Gastroesophageal sphincter (tissue), 4 donors: ENCODE results near the gene CNIH4. TPM values are rescaled to one million over a fixed set of nuclear protein-coding genes. Genes with fewer than 3 reads are reported as not detected.

ENCODE experiments used
- ATAC-seq: fragments of 150-250 bp; one replicate; pipeline ENCODE4 v1.9.1; 2016; ENCODE audit warnings: mild to moderate bottlenecking, moderate library complexity
- H3K27ac ChIP-seq, 4 donors: fragments of 200-600 bp; sonication (generic) in 3 of 4; 1 replicate in 3 of 4; 2 replicates in 1 of 4; pipeline ENCODE4 v1.5.1; 2016 to 2019
- H3K27me3 ChIP-seq: fragments of 200-600 bp; sonication (generic); one replicate; pipeline ENCODE4 v1.5.1; 2019
- H3K36me3 ChIP-seq, 2 donors: fragments of 200-600 bp; sonication (generic); one replicate each; pipeline ENCODE4 v1.5.1; 2019; ENCODE audit warnings: control low read depth in 1 of 2
- H3K4me1 ChIP-seq, 3 donors: fragments of 200-600 bp; sonication (generic); 1 replicate in 2 of 3; 2 replicates in 1 of 3; pipeline ENCODE4 v1.5.1; 2016 to 2019; ENCODE audit warnings: control low read depth in 2 of 3
- H3K4me3 ChIP-seq, 2 donors: fragments of 200-600 bp; sonication (generic); one replicate each; pipeline ENCODE4 v1.5.1; 2019; ENCODE audit warnings: mild to moderate bottlenecking in 1 of 2, moderate library complexity in 1 of 2
- H3K9me3 ChIP-seq, 3 donors: fragments of 200-600 bp; sonication (generic); one replicate each; pipeline ENCODE4 v1.5.1; 2017 to 2019; ENCODE audit warnings: control low read depth in 2 of 3
- CTCF ChIP-seq, 4 experiments: fragments of 200-600 bp in 2 of 4; fragments of 450-650 bp in 2 of 4; sonication (generic) in 1 of 4; IDR thresholded peaks; one replicate each; pipeline ENCODE4 v1.5.1; 2017 to 2019; ENCODE audit warnings: antibody characterized with exemption in 4 of 4, mild to moderate bottlenecking in 2 of 4, moderate library complexity in 2 of 4
- EP300 ChIP-seq: sonication (generic); formaldehyde crosslinking; IDR thresholded peaks from one replicate; pipeline ENCODE4 v1.6.1; 2017; ENCODE audit warnings: antibody characterized with exemption, mild to moderate bottlenecking
- POLR2A ChIP-seq, 2 donors: fragments of 450-650 bp; IDR thresholded peaks; one replicate each; pipeline ENCODE4 v1.6.1; 2017; ENCODE audit warnings: antibody characterized with exemption in 2 of 2, mild to moderate bottlenecking in 2 of 2, moderate library complexity in 1 of 2
- POLR2AphosphoS5 ChIP-seq: sonication (generic); formaldehyde crosslinking; IDR thresholded peaks from one replicate; pipeline ENCODE4 v1.6.1; 2017; ENCODE audit warnings: antibody characterized with exemption
- WGBS, 2 donors: methylation state at CpG; one replicate each; pipeline ENCODE4 v1.1.5; 2018; ENCODE audit warnings: low coverage in 1 of 2; 5-methylcytosine and 5-hydroxymethylcytosine counted together
- total RNA-seq, 4 donors: library from RNA; depleted of rRNA; stranded (reverse); fragments of >200 nt; gene quantifications; one replicate each; pipeline ENCODE4 v1.1.0, GENCODE V29; 2016

CNIH4 gene
- total RNA-seq, 4 donors from 2014 or later, result 35.3 to 63.4 (median 41.5) TPM

- 56 to 62% methylated on average over 2 to 3 of the region's 3 CpGs for WGBS, 2 donors
- H3K9me3 ChIP-seq, result no peaks in the 10 kb centered on the region
- H3K27ac ChIP-seq, result no peak overlapping the region
These were observed 48.4 kb downstream of the CNIH4 start for GRCh38 chr1:224404916-224405603.

DNA sequence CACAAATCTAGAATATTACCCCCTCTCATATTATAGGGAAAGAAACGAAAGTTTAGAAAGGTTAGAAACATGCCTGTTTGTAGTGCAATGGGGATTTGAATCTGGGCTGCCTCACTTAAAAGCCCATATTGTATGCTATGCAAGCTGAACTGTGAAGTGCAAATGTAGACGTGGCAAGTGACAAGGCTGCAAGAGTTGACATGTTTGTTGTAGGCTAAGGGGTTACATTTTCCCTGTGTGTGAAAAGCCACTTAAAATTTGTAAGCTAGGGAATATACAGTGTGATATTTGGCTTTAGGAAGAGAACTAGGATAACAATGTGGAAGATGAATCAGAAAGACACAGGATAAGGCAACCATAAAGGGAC is 48.9 kb downstream of the CNIH4 start:
- ATAC-seq, result no peak
- Histone ChIP-seq H3K4me3 (no peak overlapping the region), H3K36me3 (peaks cover 18 to 97% of the 10 kb centered on the region in 2 donors), H3K9me3 (no peaks in the 10 kb centered on the region), H3K27me3 (no peaks in the 10 kb centered on the region), H3K27ac (no peak overlapping the region), H3K4me1 (peaks cover 0 to 43% (median 0%) of the 10 kb centered on the region in 3 donors)
- TF ChIP-seq EP300 (no peak), CTCF (IDR thresholded peaks at IDR 0.05) (no peak), POLR2AphosphoS5 (no peak), POLR2A (IDR thresholded peaks at IDR 0.05) (no peak)
- WGBS, 2 donors, result 68 to 79% methylated on average over 2 of the region's 2 CpGs

More at GRCh38 chr1:224404916-224405603, 48.4 kb downstream of the CNIH4 start:
- no peak for TF ChIP-seq POLR2AphosphoS5
- TF ChIP-seq CTCF (IDR thresholded peaks at IDR 0.05), result no peak
- TF ChIP-seq POLR2A (IDR thresholded peaks at IDR 0.05), result no peak
- TF ChIP-seq EP300, result no peak
- Histone ChIP-seq H3K4me3 (no peak overlapping the region), H3K27me3 (no peaks in the 10 kb centered on the region), H3K4me1 (peaks cover 0 to 43% (median 0%) of the 10 kb centered on the region in 3 donors), H3K36me3 (peaks cover 18 to 97% of the 10 kb centered on the region in 2 donors)
- no peak for ATAC-seq

DNA sequence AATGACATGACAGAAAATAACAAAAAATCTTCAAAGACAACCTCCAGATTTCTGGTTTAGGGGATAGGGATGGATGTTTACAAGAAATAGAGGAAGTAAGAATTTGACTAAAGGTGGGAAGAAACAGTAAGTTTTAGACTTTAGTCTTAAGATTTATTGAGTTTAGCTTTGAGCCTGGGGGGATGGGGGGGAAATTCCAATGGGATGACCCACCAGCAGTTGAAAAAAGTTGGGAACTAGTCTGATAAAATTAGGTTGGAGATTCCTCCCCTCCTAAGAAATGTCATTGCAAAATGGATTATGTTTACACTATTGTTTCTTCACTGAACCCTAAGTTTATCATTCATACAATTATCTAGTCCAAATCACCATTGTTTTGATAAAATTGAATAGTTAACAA is 49.5 kb downstream of the CNIH4 start:
- Histone ChIP-seq H3K9me3 (no peaks in the 10 kb centered on the region), H3K27ac (no peak overlapping the region), H3K4me3 (no peak overlapping the region), H3K27me3 (no peaks in the 10 kb centered on the region), H3K36me3 (peaks cover 18 to 97% of the 10 kb centered on the region in 2 donors), H3K4me1 (peaks cover 0 to 39% (median 0%) of the 10 kb centered on the region in 3 donors)
- ATAC-seq, result no peak
- TF ChIP-seq POLR2AphosphoS5, result no peak
- no peak for TF ChIP-seq POLR2A (IDR thresholded peaks at IDR 0.05)
- no peak for TF ChIP-seq CTCF (IDR thresholded peaks at IDR 0.05)
- TF ChIP-seq EP300, result no peak

DNA sequence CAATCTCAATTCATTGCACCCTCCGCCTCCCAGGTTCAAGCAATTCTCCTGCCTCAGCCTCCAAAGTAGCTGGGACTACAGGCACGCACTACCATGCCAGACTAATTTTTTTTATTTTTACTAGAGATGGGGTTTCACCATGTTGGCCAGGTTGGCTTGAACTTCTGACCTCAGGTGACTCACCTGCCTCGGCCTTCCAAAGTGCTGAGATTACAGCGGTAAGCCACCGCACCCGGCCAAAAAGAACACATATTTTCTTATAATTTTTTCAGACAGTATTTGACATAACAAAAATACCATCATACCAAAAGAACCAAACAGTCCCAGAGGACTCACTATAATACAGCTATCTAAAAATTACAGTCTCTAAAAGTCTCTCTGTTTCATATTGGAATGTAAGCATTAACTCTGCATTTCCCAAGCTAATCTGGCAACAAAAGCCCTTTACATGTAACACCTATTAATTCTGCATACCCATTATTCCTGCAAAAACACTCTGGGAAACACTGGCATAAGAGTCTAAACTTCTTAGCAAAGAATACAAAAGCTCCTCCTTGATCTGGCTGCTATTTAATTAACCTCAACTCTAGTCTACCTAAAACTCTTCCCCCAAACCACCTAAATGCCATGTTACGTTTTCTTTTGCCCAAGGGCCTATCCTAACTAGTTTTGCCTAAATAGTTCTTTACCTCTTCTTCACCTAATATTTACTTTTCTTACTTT is 51.1 kb downstream of the CNIH4 start:
- peaks cover 13 to 97% of the 10 kb centered on the region in 2 donors for H3K36me3 ChIP-seq
- H3K27ac ChIP-seq, result peak overlapping the region in 1 of 4 donors; percentile 41
- no peak overlapping the region for H3K4me3 ChIP-seq
- H3K9me3 ChIP-seq, result no peaks in the 10 kb centered on the region
- ATAC-seq, result no peak
- peaks cover 0 to 27% (median 0%) of the 10 kb centered on the region in 3 donors for H3K4me1 ChIP-seq
- no peaks in the 10 kb centered on the region for H3K27me3 ChIP-seq
- TF ChIP-seq POLR2A (IDR thresholded peaks at IDR 0.05), result no peak
- TF ChIP-seq EP300, result no peak
- TF ChIP-seq POLR2AphosphoS5, result no peak
- no peak for TF ChIP-seq CTCF (IDR thresholded peaks at IDR 0.05)
- 56 to 78% methylated on average over 2 to 6 of the region's 7 CpGs for WGBS, 2 donors

DNA sequence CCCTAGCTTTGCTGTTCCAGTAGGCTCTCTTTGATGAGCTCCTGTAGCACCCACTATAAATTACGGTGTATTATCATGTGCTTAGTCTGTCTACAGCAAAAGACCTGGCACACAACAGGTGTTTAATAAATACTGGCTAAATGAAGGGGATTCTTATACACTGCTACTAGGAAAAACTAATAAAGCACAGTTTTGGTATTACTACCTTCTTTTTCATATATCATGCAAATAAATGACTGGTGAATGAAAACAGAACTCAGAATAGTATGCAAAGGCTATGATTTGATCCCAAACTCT is 51.6 kb downstream of the CNIH4 start:
- Histone ChIP-seq H3K27me3 (no peaks in the 10 kb centered on the region), H3K4me3 (no peak overlapping the region), H3K36me3 (peaks cover 13 to 97% of the 10 kb centered on the region in 2 donors), H3K27ac (peak overlapping the region in 1 of 4 donors; percentile 41), H3K9me3 (no peaks in the 10 kb centered on the region), H3K4me1 (peaks cover 0 to 27% (median 0%) of the 10 kb centered on the region in 3 donors)
- WGBS, 2 donors, result 100% methylated on average over 1 of the region's 1 CpG; no CpG with 5 or more reads in 1 of the 2 donors
- TF ChIP-seq CTCF (IDR thresholded peaks at IDR 0.05) (no peak), EP300 (no peak), POLR2AphosphoS5 (no peak), POLR2A (IDR thresholded peaks at IDR 0.05) (no peak)
- ATAC-seq, result no peak
